ENCODE measurements around the gene GRAMD4.

GRAMD4 gene

GRCh38 chr22:46675479-46675878 lies 55.3 kb downstream of the GRAMD4 start:
- no peak for DNase-seq

DNA sequence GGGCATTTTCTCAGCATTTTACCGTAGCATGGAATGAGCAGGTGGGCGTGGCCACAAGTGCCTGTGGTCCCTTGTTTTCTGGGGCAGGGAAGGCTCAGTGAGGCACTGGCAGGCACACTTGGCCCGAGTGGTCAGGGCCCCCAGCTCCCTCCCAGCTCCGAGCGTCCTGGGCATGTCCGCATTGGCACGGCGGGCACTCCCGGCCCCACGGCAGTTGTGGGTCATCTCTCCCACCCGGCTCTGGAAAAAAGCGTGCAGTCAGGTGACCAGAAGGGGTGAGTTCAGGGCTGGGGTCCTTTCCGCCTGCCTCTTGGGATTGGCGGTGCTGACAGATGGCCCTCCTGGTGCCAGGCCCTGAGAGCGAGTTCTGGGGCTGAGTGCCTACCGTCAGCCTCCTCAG lies 55.8 kb downstream of the GRAMD4 start:
- no peak for DNase-seq

GRCh38 chr22:46676479-46676878 lies 56.3 kb downstream of the GRAMD4 start:
- DNase-seq, result no peak

DNA sequence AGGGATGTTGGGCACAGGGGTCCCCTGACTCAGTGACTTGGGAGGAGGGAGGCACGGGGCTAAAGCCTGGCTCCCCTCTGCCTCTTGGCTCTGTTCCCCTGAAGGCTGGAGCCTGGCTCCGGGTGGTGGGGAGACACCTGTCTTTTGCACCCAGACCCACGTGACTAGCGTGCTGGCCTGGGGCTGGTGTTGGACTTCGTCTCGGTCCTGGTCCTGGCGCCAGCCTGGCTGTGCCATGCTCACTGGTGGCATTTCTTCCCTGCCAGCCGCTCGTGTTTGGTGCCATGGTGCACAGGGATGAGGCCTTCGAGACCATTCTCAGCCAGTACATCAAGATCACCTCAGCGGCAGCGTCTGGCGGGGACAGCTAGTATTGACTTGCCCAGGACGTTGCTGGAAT lies 56.7 kb downstream of the GRAMD4 start:
- no peak for DNase-seq

GRCh38 chr22:46677323-46678002 lies 57.3 kb downstream of the GRAMD4 start:
- DNase-seq, result no peak

DNA sequence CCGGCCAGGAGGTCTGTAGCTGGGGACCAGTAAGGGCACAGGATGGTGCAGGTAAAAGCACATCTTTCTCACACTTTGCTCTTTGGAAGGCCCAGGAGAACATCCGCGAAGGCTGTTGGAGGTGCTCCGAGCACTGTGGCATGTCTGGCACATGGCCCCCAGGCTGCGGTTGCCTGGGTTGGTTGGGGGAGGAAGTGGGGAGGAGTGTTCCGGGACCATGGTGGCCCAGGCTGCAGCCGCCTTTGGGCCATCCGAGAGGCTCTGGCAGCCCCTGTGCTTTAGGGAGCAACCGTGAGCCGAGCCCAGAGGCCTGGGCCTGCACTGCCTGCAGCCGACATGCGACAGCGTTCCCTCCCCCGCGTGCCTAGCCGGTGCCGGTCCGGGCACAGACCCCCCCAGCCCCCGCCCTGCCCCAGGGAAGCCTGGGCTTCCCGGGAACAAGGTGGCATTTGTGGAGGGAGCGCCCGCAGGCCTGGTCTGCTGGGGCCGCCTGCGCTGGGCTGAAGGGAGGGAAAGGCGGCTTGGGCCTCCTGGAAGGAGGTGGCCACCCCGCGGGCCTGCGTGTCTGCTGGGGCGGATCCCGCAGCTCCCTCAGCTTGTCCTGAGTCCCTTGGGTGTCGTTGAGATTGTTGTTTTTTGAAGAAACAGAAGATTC lies 57.9 kb downstream of the GRAMD4 start:
- DNase-seq, result peak; percentile 12

- no peak for DNase-seq
Measured at GRCh38 chr22:46678785-46679700, 58.9 kb downstream of the GRAMD4 start.

DNA sequence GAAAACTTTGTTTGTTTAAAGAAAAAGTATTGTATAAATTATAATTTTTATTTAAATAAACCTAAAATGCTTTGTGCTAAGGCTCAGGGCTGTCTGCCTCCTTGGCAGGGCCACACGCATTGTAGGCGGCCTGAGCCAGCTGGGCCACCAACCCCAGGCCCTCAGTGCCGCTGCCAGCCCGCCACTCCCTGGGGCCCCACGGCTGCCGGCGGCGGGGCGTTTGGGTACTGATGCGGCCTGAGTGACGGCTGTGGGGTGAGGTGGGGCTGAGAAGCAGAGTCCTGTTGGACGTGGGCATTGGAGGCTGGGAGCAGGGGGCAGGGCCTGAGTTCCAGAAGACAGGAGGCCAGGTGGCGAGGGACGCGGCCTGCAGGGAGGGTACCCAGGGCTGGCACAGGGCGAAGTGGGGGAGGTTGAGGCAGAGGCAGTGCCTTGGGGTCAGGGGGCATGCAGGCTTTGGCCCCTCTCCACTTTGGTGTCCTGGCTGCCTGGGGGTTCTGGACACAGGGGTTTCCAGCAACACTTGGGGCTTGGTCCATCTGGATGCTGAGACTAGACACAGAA lies 59.6 kb downstream of the GRAMD4 start:
- DNase-seq, result no peak

- DNase-seq, result peak; percentile 20
Measured at GRCh38 chr22:46681010-46681409, 60.8 kb downstream of the GRAMD4 start.

DNA sequence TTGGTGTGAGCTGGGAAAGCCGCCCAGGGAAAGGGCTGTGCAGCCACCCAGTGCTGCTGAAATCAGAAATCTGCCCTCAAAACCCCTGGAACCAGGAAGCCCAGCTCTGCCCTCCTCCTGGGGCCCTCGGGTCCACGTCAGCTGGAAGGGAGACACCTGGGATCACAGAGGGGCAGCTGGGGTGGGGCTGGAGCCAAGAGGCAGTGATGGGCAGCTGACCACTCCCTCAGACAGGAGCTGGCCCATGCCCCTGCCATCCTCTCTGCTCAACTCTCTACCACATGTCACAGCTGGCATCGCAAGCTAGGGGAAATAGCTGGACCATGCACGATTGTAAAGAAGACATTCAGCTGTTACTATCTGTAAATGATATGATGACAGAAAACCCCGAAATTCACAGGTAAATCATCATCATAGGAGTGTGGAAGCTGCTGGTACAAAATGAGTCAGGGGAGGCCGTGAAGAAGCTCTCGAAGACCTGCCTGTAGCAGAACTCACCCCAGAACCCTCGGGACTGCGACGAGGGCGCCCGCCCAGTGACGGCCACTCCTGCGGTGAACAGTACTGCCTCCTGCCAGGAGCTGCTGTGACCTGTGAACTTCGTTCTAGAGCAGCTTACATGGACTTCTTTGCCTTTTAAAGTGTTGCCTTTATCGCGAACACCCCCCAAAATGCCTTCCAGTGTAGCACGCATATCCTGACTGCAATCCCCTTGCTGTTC lies 62.0 kb downstream of the GRAMD4 start:
- DNase-seq, result no peak

DNA sequence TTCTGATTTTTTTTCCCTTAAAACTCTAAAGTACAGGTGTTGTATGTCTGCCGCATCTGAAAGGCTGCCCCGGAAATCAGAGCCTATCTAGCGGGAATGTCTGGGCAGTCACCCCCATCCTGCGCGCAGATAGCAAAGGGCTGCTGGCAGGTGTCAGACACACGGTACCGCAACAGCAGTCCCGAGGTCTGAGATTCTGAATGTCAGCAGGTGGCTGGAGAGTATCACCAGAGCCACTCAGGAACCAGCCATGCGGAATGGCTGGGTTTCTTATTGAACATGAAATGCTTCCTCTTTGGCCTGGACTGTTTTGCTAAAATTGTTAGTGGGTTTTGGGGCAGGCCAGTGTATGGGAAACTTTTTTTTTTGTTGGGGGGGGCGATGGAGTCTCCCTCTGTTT lies 64.5 kb downstream of the GRAMD4 start:
- no peak for DNase-seq

GRCh38 chr22:46686221-46687047 lies 66.2 kb downstream of the GRAMD4 start:
- no peak for DNase-seq

- DNase-seq, result no peak
Measured at GRCh38 chr22:46687048-46687444, 66.9 kb downstream of the GRAMD4 start.

DNA sequence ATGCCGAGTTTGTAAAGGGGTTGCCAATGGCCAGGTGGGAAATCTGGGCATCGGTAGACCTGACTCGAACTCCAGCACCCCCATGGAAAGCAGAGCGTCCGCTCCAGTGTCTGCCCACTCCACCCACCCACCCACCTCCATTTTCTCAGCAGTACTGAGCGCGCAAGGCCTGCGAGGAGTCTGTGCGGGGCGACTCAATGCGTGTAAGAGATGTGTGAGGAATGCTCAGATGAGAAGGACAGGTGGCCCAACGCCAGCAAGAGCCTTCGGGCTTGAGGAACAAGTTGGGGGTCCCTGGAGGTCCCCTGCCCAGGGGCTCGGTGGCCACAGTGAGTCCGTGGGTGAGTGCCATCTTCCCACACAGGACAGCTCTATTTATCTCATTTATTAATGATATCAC lies 67.3 kb downstream of the GRAMD4 start:
- DNase-seq, result no peak

DNA sequence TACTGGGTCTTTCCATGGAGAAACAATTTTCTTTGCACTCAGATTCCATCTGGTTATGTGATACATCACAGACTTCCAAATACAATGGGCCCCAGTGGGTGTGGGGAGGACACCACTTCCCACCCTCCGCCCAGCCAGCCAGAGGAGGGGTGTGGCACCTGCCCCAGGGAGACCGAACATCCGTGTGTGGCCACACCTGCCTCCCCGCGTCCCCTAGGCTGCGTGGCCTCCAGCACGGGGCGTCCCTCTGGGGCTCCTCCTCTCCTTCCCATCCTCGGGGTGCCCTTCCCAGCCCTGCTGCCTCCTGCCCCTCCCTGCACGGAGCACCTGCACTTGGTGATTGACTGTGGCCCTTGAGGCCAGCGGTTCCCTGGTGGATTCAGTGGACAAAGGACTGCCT lies 68.8 kb downstream of the GRAMD4 start:
- no peak for DNase-seq

DNA sequence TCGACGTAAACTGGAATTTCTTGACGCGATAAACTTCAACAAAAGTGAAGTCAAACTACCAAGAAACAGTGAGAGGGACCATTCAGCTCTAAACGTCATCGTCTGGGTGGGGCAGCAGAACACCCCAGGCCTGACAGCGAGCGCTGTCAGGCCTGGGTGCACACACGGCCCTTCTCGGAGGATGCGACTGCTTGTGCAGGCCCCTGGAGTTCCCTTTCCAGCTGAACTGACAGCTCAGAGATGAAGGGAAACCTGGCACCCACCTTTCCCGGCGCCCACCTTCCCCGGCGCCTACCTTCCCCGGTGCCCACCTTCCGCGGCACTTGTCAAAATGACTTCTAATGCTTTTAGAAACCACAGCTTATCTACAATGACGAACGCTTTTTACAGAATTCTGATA lies 70.0 kb downstream of the GRAMD4 start:
- no peak for DNase-seq

GRCh38 chr22:46691571-46691970 lies 71.4 kb downstream of the GRAMD4 start:
- no peak for DNase-seq

GRCh38 chr22:46693634-46694415 lies 73.6 kb downstream of the GRAMD4 start:
- DNase-seq, result no peak

GRCh38 chr22:46694416-46695170 lies 74.4 kb downstream of the GRAMD4 start:
- no peak for DNase-seq

Data from activated CD4-positive, alpha-beta T cell treated with anti-CD3 and anti-CD28 coated beads, Interleukin-2, amount 50 U/mL, for 16 hours (primary cell).